Mesenchymal stem cell (in vitro differentiated cells and primary cell): ENCODE data around the gene P4HA2.
A peak's percentile ranks its signal among the peaks of the same experiment; 100 is the strongest.

Experiments
- DNase-seq: peaks from one replicate; pipeline ENCODE4 v3.0.0-alpha.2; 2013
- H2AFZ ChIP-seq: one replicate; pipeline ENCODE4 v1.6.1; 2013; ENCODE audit warnings: low read depth, mild to moderate bottlenecking, control low read depth, inconsistent platforms, low read length, moderate library complexity
- H2AK5ac ChIP-seq: 2 replicates; pipeline ENCODE4 v1.6.1; 2013; ENCODE audit warnings: low read length, moderate library complexity, mild to moderate bottlenecking, inconsistent platforms; ENCODE audit not compliant: severe bottlenecking
- H2BK120ac ChIP-seq: one replicate; pipeline ENCODE4 v1.6.1; 2013; ENCODE audit warnings: low read depth, mild to moderate bottlenecking, inconsistent platforms, low read length, moderate library complexity
- H2BK12ac ChIP-seq, 2 experiments: one replicate each; pipeline ENCODE4 v1.6.1; 2013; ENCODE audit warnings: inconsistent platforms in 2 of 2, low read length in 2 of 2, mild to moderate bottlenecking in 2 of 2, moderate library complexity in 2 of 2, control low read depth in 1 of 2
- H2BK15ac ChIP-seq: one replicate; pipeline ENCODE4 v1.6.1; 2013; ENCODE audit warnings: mild to moderate bottlenecking, low read depth, inconsistent platforms; ENCODE audit not compliant: poor library complexity, severe bottlenecking
- H2BK5ac ChIP-seq: 2 replicates; pipeline ENCODE4 v1.6.1; 2013; ENCODE audit warnings: low read depth, mild to moderate bottlenecking, low read length, control low read depth, inconsistent platforms; ENCODE audit not compliant: poor library complexity, severe bottlenecking
- H3K14ac ChIP-seq, 2 experiments: one replicate each; pipeline ENCODE4 v1.6.1; 2013; ENCODE audit warnings: inconsistent platforms in 2 of 2, low read length in 2 of 2, control low read depth in 1 of 2, mild to moderate bottlenecking in 1 of 2, moderate library complexity in 1 of 2
- H3K18ac ChIP-seq, 2 experiments: one replicate each; pipeline ENCODE4 v1.6.1; 2013; ENCODE audit warnings: inconsistent platforms in 2 of 2, low read length in 2 of 2, control low read depth in 1 of 2, low read depth in 1 of 2, mild to moderate bottlenecking in 1 of 2
- H3K23ac ChIP-seq, 2 experiments: one replicate each; pipeline ENCODE4 v1.6.1; 2013; ENCODE audit warnings: inconsistent platforms in 2 of 2, low read length in 2 of 2, mild to moderate bottlenecking in 2 of 2, moderate library complexity in 2 of 2, control low read depth in 1 of 2
- H3K27ac ChIP-seq: 2 replicates; pipeline ENCODE4 v1.5.1; 2013; ENCODE audit warnings: mild to moderate bottlenecking, moderate library complexity, low read length, control low read depth, inconsistent platforms; ENCODE audit not compliant: poor library complexity, severe bottlenecking
- H3K27me3 ChIP-seq, 2 experiments: 2 replicates each; pipeline versions ENCODE4 v1.6.1 to v1.7.0; 2013; ENCODE audit warnings: low read length in 2 of 2, mild to moderate bottlenecking in 2 of 2, moderate library complexity in 2 of 2, control low read depth in 1 of 2, inconsistent platforms in 1 of 2; ENCODE audit not compliant: control insufficient read depth in 1 of 2, insufficient read depth in 1 of 2
- H3K36me3 ChIP-seq, 2 experiments: 2 replicates each; pipeline versions ENCODE4 v1.6.1 to v1.7.0; 2013; ENCODE audit warnings: low read length in 2 of 2, control low read depth in 1 of 2, inconsistent platforms in 1 of 2, low read depth in 1 of 2, mild to moderate bottlenecking in 1 of 2; ENCODE audit not compliant: insufficient read depth in 2 of 2, control insufficient read depth in 1 of 2
- H3K4ac ChIP-seq, 2 experiments: one replicate each; pipeline ENCODE4 v1.6.1; 2013; ENCODE audit warnings: inconsistent platforms in 2 of 2, low read length in 2 of 2, mild to moderate bottlenecking in 2 of 2, moderate library complexity in 2 of 2, control low read depth in 1 of 2, low read depth in 1 of 2
- H3K4me1 ChIP-seq: 2 replicates; pipeline ENCODE4 v1.6.1; 2013; ENCODE audit warnings: low read depth, low read length, control low read depth; ENCODE audit not compliant: control insufficient read depth, insufficient read depth
- H3K4me2 ChIP-seq: 2 replicates; pipeline ENCODE4 v1.6.1; 2013; ENCODE audit warnings: low read length, mild to moderate bottlenecking, inconsistent platforms; ENCODE audit not compliant: poor library complexity, severe bottlenecking
- H3K4me3 ChIP-seq, 2 experiments: 2 replicates each; pipeline versions ENCODE4 v1.5.1 to v1.7.0; 2013; ENCODE audit warnings: low read length in 2 of 2, mild to moderate bottlenecking in 2 of 2, control low read depth in 1 of 2, low read depth in 1 of 2; ENCODE audit not compliant: insufficient read depth in 1 of 2
- H3K79me1 ChIP-seq: replicated peaks from 2 replicates; pipeline ENCODE4 v1.6.1; 2013; ENCODE audit warnings: mild to moderate bottlenecking, control low read depth, low read length, inconsistent platforms; ENCODE audit not compliant: poor library complexity, severe bottlenecking
- H3K9ac ChIP-seq: 2 replicates; pipeline ENCODE4 v1.7.0; 2013; ENCODE audit warnings: mild to moderate bottlenecking, low read length, moderate library complexity
- H3K9me3 ChIP-seq: 2 replicates; pipeline ENCODE4 v1.7.0; 2013; ENCODE audit warnings: mild to moderate bottlenecking, low read length; ENCODE audit not compliant: control insufficient read depth
- H4K8ac ChIP-seq: one replicate; pipeline ENCODE4 v1.6.1; 2013; ENCODE audit warnings: inconsistent platforms, mild to moderate bottlenecking, low read length, moderate library complexity
- H4K91ac ChIP-seq: one replicate; pipeline ENCODE4 v1.6.1; 2013; ENCODE audit warnings: mild to moderate bottlenecking, low read length, inconsistent platforms
- WGBS: methylation state at CpG from one replicate; pipeline ENCODE4 v1.1.7; 2013; ENCODE audit warnings: mixed read lengths; 5-methylcytosine and 5-hydroxymethylcytosine counted together

The P4HA2 gene

DNA sequence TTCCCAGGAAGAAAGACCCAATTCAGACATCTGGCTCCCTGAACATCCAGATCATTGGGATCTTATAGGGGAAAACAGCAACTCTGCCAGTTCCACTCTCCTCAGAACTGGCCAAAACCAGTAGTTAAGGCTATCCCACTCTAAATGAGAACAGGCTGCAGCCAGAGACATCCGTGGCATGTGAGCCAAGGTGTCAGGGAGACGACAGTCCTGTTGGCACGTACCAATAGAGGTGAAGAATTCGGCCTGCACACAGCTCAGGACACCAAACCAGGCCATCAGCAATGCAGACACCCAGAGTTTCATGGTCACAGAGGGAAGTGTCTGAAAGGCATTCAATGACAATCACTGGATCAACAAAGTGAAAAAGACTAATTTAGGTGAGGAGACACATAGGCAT is 9.3 kb downstream of the P4HA2 start:
- Histone ChIP-seq H3K27ac (no peak overlapping the region), H3K27me3 (no peaks in the 10 kb centered on the region), H3K4me2 (no peak overlapping the region), H2BK5ac (no peak overlapping the region), H4K8ac (no peak overlapping the region), H3K18ac (no peak overlapping the region), H3K14ac (no peak overlapping the region), H3K9ac (no peak overlapping the region), H2AK5ac (no peak overlapping the region), H3K23ac (no peak overlapping the region), H3K4me1 (peaks cover 11% of the 10 kb centered on the region), H2BK12ac (no peak overlapping the region), H4K91ac (no peak overlapping the region), H3K79me1 (peaks cover 55% of the 10 kb centered on the region), H3K36me3 (peaks cover 31 to 42% of the 10 kb centered on the region in 2 experiments), H2BK120ac (no peak overlapping the region), H3K9me3 (no peaks in the 10 kb centered on the region), H2BK15ac (no peak overlapping the region), H3K4ac (no peak overlapping the region), H2AFZ (no peak overlapping the region), H3K4me3 (no peak overlapping the region)
- WGBS, result 95% methylated on average over 4 of the region's 4 CpGs
- no peak for DNase-seq

DNA sequence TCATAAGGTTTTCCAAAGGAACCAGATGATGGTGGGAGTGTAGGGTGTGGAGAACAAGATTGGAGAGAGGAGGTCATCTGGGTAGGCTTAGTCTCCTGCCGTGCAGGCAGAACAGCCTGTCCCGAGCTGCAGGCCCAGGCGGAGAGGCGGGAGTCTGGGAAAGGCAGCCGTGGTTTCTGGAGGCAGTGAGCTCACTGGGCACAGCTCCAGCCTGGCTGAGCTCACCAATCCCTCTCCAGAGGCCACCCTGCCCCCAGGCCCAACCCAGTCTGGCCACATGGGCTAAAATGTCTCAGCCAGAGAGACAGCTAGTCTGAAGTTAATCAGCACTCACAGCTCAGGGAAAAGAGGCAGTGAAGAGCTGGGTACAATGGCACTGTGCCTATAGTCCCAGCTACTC is 12.3 kb downstream of the P4HA2 start:
- Histone ChIP-seq H4K8ac (no peak overlapping the region), H3K9me3 (no peaks in the 10 kb centered on the region), H2AFZ (no peak overlapping the region), H3K4me1 (peaks cover 7% of the 10 kb centered on the region), H3K27ac (peak overlapping the region; percentile 75), H2BK15ac (no peak overlapping the region), H3K14ac (no peak overlapping the region), H2AK5ac (no peak overlapping the region), H3K27me3 (no peaks in the 10 kb centered on the region), H3K4me2 (no peak overlapping the region), H3K36me3 (peaks cover 48 to 71% of the 10 kb centered on the region in 2 experiments), H3K4ac (no peak overlapping the region), H3K79me1 (peaks cover 35% of the 10 kb centered on the region), H3K9ac (peak overlapping the region; percentile 71), H3K23ac (no peak overlapping the region), H3K4me3 (no peak overlapping the region), H3K18ac (peak overlapping the region in 1 of 2 experiments; percentile 84), H2BK120ac (no peak overlapping the region), H4K91ac (no peak overlapping the region), H2BK5ac (no peak overlapping the region), H2BK12ac (no peak overlapping the region)
- peak; percentile 97 for DNase-seq
- WGBS, result 19% methylated on average over 5 of the region's 5 CpGs

DNA sequence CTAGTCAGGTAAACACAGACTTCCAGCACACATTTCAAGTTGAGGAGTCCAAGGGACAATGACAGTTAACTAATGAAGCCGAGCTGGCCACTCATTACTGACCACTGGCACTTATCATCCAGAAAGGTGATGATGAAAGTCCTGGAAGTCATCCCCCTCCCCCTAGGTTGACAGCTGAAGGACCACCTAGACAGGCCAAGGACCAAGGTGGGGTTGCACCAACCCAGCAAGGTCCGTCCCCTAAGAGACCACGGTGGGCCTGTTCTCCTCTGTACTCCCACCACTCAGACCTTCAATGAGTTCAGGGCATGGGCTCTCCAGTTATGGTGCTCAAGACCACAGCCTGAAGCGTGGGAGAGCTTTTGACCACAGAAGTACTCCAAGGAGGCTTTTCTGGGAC is 13.2 kb downstream of the P4HA2 start:
- no peak overlapping the region for H2BK5ac ChIP-seq
- peaks cover 10% of the 10 kb centered on the region for H3K4me1 ChIP-seq
- H3K9ac ChIP-seq, result peak overlapping the region; percentile 71
- H3K36me3 ChIP-seq, result peaks cover 50 to 80% of the 10 kb centered on the region in 2 experiments
- no peak overlapping the region for H3K23ac ChIP-seq
- H4K91ac ChIP-seq, result no peak overlapping the region
- no peak overlapping the region for H3K4ac ChIP-seq
- no peak overlapping the region for H2BK15ac ChIP-seq
- WGBS, result 93% methylated on average over 4 of the region's 4 CpGs
- H3K79me1 ChIP-seq, result peaks cover 28% of the 10 kb centered on the region
- H3K27me3 ChIP-seq, result no peaks in the 10 kb centered on the region
- no peak overlapping the region for H3K27ac ChIP-seq
- no peak overlapping the region for H3K4me3 ChIP-seq
- no peak overlapping the region for H2BK120ac ChIP-seq
- no peak overlapping the region for H2AFZ ChIP-seq
- H3K9me3 ChIP-seq, result no peaks in the 10 kb centered on the region
- no peak overlapping the region for H3K18ac ChIP-seq
- H2AK5ac ChIP-seq, result peak overlapping the region; percentile 14
- no peak for DNase-seq
- no peak overlapping the region for H2BK12ac ChIP-seq
- H3K14ac ChIP-seq, result no peak overlapping the region
- no peak overlapping the region for H3K4me2 ChIP-seq
- peak overlapping the region; percentile 8 for H4K8ac ChIP-seq

DNA sequence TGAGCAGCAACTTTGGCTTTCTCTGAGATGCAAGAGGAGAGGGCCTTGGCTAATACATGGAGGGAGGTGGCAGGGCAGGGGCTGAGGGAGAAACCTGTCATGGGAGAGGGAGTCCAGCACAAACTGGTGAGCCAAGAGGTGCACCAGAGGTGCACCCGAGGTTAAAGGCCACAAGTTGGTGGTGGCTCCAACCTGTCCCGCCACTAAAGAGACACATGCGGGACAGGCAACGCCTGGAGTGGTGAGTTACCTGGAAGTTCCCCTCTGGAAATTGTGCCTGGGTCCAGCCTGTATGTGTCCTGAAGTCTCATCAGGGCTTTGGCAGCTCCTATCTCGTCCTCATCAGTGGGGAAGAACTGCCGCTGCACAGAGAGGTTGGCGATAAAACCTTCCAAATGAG is 14.0 kb downstream of the P4HA2 start:
- Histone ChIP-seq H2BK12ac (no peak overlapping the region), H3K27me3 (no peaks in the 10 kb centered on the region), H2BK120ac (no peak overlapping the region), H2AFZ (no peak overlapping the region), H3K18ac (no peak overlapping the region), H2BK5ac (no peak overlapping the region), H3K9ac (no peak overlapping the region), H3K36me3 (peaks cover 48 to 87% of the 10 kb centered on the region in 2 experiments), H3K14ac (no peak overlapping the region), H2BK15ac (no peak overlapping the region), H3K79me1 (peaks cover 20% of the 10 kb centered on the region), H4K8ac (no peak overlapping the region), H3K4me2 (no peak overlapping the region), H3K4me3 (no peak overlapping the region), H3K4ac (no peak overlapping the region), H3K23ac (no peak overlapping the region), H4K91ac (no peak overlapping the region), H2AK5ac (no peak overlapping the region), H3K9me3 (no peaks in the 10 kb centered on the region), H3K4me1 (peaks cover 16% of the 10 kb centered on the region), H3K27ac (no peak overlapping the region)
- 98% methylated on average over 7 of the region's 7 CpGs for WGBS
- DNase-seq, result no peak
